ENCODE results near the gene CAMK1D. TPM values are rescaled to one million over a fixed set of nuclear protein-coding genes. Genes with fewer than 3 reads are reported as not detected.
A peak's percentile ranks its signal among the peaks of the same experiment; 100 is the strongest.

Gene CAMK1D
- polyA plus RNA-seq, 1 experiment: 8.2 TPM

DNA sequence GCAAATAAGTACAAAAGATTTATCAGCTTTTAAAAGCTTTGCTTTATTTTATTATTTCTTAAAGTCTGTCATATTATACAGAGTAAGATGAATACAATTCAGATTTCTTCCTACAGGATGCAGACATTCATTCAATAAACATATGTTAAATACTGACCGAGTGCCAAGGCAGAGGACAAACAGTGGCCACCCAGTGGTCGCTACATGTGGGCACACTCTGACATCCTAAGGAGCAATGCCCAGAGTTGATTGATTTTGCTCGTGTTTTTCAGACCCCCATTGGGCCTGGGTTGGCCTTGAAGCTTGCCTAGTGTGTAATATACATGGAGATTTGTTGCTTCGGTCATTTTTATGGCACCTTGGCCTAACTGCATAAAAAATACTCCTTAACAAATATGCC, 451.0 kb downstream of the CAMK1D start:
- TF ChIP-seq, protein P1, sequence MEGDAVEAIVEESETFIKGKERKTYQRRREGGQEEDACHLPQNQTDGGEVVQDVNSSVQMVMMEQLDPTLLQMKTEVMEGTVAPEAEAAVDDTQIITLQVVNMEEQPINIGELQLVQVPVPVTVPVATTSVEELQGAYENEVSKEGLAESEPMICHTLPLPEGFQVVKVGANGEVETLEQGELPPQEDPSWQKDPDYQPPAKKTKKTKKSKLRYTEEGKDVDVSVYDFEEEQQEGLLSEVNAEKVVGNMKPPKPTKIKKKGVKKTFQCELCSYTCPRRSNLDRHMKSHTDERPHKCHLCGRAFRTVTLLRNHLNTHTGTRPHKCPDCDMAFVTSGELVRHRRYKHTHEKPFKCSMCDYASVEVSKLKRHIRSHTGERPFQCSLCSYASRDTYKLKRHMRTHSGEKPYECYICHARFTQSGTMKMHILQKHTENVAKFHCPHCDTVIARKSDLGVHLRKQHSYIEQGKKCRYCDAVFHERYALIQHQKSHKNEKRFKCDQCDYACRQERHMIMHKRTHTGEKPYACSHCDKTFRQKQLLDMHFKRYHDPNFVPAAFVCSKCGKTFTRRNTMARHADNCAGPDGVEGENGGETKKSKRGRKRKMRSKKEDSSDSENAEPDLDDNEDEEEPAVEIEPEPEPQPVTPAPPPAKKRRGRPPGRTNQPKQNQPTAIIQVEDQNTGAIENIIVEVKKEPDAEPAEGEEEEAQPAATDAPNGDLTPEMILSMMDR (IDR thresholded peaks at IDR 0.05; ENCODE audit: low read depth, low read length): 0 out of 2 replicates have a peak, but pooled peaks have one; percentile 12
- CTCF ChIA-PET: interaction anchor here (1.0 to 1.9 kb wide), 2 partner anchors 9 to 18 kb away, joined by 4 to 7 read pairs; no protein-coding TSS in a partner anchor

DNA sequence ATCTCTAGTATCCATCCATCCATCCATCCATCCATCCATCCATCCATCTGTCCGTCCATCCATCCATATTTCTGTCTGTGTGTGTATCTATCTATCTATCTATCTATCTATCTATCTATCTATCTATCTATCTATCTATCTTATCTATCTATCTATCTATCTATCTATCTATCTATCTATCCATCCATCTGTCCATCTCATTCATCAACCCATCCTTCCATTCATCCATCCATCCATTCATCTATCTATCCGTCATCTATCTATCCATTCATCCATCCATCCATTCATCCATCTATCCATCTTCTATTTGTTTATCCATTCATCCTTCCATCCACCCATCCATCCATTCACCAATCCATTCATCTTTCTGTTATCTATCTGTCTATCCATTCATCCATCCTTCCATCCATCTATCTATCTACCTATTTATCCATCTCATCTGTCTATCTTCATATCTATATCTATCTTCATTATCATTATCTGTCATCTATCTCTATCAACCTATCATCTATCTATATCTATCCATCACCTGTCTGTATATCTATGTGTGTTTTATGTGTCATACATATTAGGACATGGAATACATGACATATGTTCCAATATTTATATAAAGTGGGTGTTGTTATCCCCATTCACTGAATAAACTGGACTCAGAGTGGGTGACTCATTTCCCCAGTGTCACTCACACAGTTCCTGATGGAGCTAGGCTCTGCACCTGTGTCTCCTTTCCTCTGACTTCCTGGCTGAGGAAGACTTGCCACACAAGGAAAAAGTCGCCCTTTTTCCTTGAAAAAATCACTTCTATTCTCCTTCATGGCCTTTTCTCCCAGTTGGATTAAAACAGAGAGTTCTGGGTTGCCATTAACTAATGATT, 452.1 kb downstream of the CAMK1D start:
- H3K4me3 ChIP-seq (ENCODE audit: low read depth, low read length): no peak overlapping the region
- TF ChIP-seq, protein P1 (IDR thresholded peaks at IDR 0.05; ENCODE audit: low read depth, low read length): no peak
- no peaks in the 10 kb centered on the region for H3K27me3 ChIP-seq (ENCODE audit: control insufficient read depth, insufficient read depth, low read length)
- ChIA-PET POLR2A (no interaction called here), CTCF (interaction anchor here (1.9 kb wide), 1 partner anchor 19 kb away, joined by 7 read pairs; no protein-coding TSS in a partner anchor)
- DNase-seq (ENCODE audit: low read depth, low spot score): no peak
- no peak overlapping the region for H3K27ac ChIP-seq (ENCODE audit: low read depth, low read length)
- no peaks in the 10 kb centered on the region for H3K9me3 ChIP-seq (ENCODE audit: control insufficient read depth, insufficient read depth, low read length)

More for the DNA sequence above, 451.0 kb downstream of the CAMK1D start:
- POLR2A ChIA-PET: no interaction called here
- Histone ChIP-seq H3K9me3 (ENCODE audit: control insufficient read depth, insufficient read depth, low read length) (no peaks in the 10 kb centered on the region), H3K27ac (ENCODE audit: low read depth, low read length) (no peak overlapping the region), H3K27me3 (ENCODE audit: control insufficient read depth, insufficient read depth, low read length) (no peaks in the 10 kb centered on the region), H3K4me3 (ENCODE audit: low read depth, low read length) (no peak overlapping the region)
- DNase-seq (ENCODE audit: low read depth, low spot score): no peak

DNA sequence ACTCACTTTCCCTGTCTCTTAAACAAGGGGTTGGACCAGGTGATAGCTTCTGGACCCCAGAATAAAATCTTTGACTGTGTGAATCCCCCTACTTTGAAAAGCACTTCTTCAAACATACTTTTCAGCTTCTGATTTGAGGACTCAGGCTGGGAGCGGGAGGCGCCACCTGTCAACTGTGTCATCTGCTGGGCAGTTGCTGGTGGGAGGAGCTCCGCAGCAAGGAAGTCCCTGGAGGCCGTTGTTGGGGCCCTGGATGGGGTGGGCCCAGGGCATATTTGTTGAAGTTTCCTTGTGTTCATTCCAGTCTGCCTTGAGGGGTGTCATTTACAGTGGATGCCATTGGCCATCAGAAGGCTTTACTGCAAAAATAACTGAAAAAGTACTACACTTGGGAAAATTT, 454.4 kb downstream of the CAMK1D start:
- H3K27me3 ChIP-seq (ENCODE audit: control insufficient read depth, insufficient read depth, low read length): no peaks in the 10 kb centered on the region
- no peak overlapping the region for H3K4me3 ChIP-seq (ENCODE audit: low read depth, low read length)
- H3K27ac ChIP-seq (ENCODE audit: low read depth, low read length): no peak overlapping the region
- POLR2A ChIA-PET: interaction anchor here (0.7 kb wide), 1 partner anchor 15 kb away, joined by 3 read pairs; no protein-coding TSS in a partner anchor
- DNase-seq (ENCODE audit: low read depth, low spot score): no peak
- TF ChIP-seq, protein P1 (IDR thresholded peaks at IDR 0.05; ENCODE audit: low read depth, low read length): no peak
- no peaks in the 10 kb centered on the region for H3K9me3 ChIP-seq (ENCODE audit: control insufficient read depth, insufficient read depth, low read length)
- CTCF ChIA-PET: no interaction called here

DNA sequence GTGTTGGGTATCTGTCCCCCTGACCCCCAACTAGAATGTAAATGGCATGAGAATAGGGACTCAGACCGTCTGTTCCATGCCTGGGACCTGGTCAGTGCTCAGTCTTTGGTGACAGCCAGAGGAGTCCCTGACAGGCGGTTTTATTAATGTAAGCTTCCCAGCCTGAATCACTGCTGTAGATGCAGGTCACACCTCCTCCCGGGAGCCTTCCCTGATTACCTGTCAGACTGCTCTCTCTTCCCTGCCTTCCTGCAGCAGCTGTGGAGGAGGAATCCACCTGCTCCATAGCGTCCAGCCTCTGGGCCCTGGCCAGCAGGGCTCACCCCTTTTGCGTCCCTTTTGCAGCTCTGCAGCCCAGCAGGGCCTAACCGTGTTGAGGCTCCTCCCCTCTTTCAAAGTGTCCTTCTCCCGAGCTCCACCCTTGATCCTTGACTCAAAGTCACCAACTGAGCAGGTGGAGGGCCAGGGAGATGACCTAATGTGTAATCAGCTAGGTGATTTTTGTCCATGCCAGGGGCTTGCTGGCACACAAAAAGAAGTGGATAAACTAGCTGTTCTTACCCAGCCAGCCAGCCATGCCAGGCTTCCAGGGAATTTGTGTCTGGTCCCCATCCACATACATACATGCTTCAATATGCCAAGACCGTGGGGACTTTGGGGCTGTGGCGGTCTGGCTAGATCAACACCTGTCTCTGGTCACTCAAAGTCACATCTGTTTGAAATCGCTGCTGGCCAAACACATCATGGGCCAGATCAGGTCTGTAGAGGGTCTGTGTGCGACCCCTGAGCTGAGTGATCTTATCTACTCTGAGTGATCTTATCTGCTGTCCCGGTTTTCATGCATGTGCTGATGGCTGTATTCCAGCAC, 457.1 kb downstream of the CAMK1D start:
- TF ChIP-seq, protein P1 (IDR thresholded peaks at IDR 0.05; ENCODE audit: low read depth, low read length): no peak
- CTCF ChIA-PET: interaction anchor here (0.8 kb wide), 1 partner anchor 24 kb away, joined by 3 read pairs; no protein-coding TSS in a partner anchor
- no peaks in the 10 kb centered on the region for H3K27me3 ChIP-seq (ENCODE audit: control insufficient read depth, insufficient read depth, low read length)
- H3K4me3 ChIP-seq (ENCODE audit: low read depth, low read length): no peak overlapping the region
- H3K9me3 ChIP-seq (ENCODE audit: control insufficient read depth, insufficient read depth, low read length): no peaks in the 10 kb centered on the region
- POLR2A ChIA-PET: no interaction called here
- no peak overlapping the region for H3K27ac ChIP-seq (ENCODE audit: low read depth, low read length)
- DNase-seq (ENCODE audit: low read depth, low spot score): no peak

All from AG04450 (cell line).